Adrenal gland (tissue), 5 donors: Measurements from ENCODE around the gene UST.

ENCODE experiments used
- CTCF ChIP-seq, 6 experiments: fragments of 450-650 bp in 4 of 6; fragments of 200-600 bp in 2 of 6; sonication (generic) in 1 of 6; IDR thresholded peaks; 1 replicate in 5 of 6; 2 replicates in 1 of 6; pipeline versions ENCODE4 v1.5.1 to v1.8.0; 2016 to 2021; ENCODE audit warnings: antibody characterized with exemption in 6 of 6, mild to moderate bottlenecking in 2 of 6, moderate library complexity in 1 of 6
- POLR2A ChIP-seq, 2 donors: fragments of 450-650 bp; IDR thresholded peaks; one replicate each; pipeline ENCODE4 v1.6.1; 2017; ENCODE audit warnings: antibody characterized with exemption in 2 of 2, mild to moderate bottlenecking in 2 of 2, moderate library complexity in 1 of 2
- donor health status: DM: no; HTN: no; CAD: no.

- no peak for TF ChIP-seq CTCF (IDR thresholded peaks at IDR 0.05)
- TF ChIP-seq POLR2A (IDR thresholded peaks at IDR 0.05): no peak
Observed at GRCh38 chr6:149014631-149015534, 268.1 kb downstream of the UST start.
